Hindlimb muscle (tissue), 1 donor: ENCODE data around the gene SLC9A6. TPM values are rescaled to one million over a fixed set of nuclear protein-coding genes. Genes with fewer than 3 reads are reported as not detected.
"Not testable (repeated sequence)": the region's sequence is repeated elsewhere in the genome, so short reads cannot be mapped to it uniquely, and the experiment has no call there.

Experiments
- DNase-seq: peaks from one replicate; pipeline ENCODE4 v3.0.0-alpha.2; 2013
- polyA plus RNA-seq: library from polyadenylated mRNA; unstranded; fragments of 120-200 nt; gene quantifications from one replicate; pipeline ENCODE4 v1.2.1, GENCODE V29; 2013; ENCODE audit not compliant: insufficient read length

SLC9A6 gene
- polyA plus RNA-seq, 1 donor, result 7.7 TPM

GRCh38 chrX:136030303-136031191 is 45.3 kb downstream of the SLC9A6 start:
- peak; percentile 80 for DNase-seq

DNA sequence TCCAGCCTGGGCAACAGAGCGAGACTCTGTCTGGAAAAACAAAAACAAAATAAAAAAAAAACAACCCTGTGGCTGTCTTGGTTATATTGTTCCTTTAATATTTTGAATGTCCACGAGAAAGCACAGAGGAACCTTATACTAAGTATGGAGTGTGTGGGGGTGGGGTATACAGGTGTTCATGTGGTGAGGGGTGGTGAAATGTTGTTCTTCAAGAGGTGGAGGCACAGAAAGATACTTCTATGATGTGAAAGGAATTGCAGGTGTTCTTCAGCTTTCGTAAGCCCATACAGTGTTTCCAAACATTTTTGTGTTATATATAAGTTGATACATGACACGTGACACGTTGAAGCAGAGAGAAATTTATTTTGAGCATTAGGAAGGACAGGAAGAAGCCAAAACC is 46.4 kb downstream of the SLC9A6 start:
- no peak for DNase-seq

GRCh38 chrX:136032370-136032769 is 47.1 kb downstream of the SLC9A6 start:
- DNase-seq, result no peak

DNA sequence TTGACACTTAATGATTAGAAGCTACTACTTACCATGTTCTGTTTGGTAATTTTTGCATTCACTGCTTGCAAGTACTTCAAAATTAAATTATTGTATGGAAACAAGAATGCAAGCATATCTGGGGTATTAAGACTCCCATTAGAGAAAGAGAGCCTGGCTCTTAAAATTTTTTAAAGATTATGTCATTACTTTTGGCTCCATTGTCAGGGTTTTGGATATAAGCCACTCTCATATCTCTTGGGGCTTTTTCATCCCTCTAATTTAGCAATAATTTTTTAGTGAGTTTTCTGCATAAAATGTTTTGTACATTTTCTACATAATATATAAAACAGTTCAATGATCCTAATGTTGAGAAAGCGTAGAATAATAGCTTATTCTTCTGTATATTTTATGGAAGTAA is 49.4 kb downstream of the SLC9A6 start:
- DNase-seq, result no peak

- DNase-seq, result no peak
These were observed 50.4 kb downstream of the SLC9A6 start for GRCh38 chrX:136035663-136036062.

DNA sequence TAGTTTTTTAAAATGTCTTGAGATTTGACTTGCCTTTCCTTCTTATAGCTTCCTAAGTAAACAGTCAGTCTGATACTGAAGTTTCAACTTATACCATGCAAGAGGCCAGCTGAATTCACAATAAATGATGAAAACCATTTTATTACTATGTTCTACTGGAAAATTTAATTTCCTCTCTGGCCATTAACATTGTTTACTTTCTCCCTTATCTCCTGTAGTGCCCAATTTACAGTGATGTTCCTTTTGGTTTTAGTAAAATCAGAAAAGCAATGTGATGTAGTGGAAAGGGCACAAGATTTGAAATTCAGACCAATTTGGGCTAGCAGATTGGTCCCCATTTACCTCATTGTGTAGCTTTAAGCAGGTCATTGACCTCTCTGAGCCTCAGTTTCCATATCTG is 54.2 kb downstream of the SLC9A6 start:
- no peak for DNase-seq

- no peak for DNase-seq
These were observed 54.7 kb downstream of the SLC9A6 start for GRCh38 chrX:136039968-136040367.

DNA sequence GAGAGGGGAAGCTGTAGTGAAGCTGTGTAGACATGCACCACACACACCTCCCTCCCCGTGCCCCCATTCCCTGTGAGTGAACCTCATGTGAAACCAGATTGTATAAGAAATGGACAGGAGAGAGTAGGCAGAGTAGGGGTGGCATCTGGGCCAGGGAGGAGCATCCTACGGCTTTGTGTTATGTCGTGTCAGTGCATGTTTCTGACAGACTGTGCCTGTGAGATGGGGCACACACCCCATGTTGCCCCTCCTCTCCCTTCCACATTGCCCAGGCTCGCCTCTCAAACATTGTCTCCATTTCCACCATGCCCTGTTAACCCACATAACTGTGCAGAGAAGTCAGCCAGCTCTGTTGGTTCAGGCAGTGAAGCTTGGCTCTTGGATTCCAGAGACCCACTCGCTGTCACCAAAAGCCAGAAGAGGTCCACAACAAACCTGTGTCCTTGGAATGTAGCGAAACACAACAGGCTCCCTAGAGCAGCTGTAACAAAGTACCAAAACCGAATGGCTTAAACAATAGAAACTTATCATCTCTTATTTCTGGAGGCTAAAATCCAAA is 56.1 kb downstream of the SLC9A6 start:
- no peak for DNase-seq

DNA sequence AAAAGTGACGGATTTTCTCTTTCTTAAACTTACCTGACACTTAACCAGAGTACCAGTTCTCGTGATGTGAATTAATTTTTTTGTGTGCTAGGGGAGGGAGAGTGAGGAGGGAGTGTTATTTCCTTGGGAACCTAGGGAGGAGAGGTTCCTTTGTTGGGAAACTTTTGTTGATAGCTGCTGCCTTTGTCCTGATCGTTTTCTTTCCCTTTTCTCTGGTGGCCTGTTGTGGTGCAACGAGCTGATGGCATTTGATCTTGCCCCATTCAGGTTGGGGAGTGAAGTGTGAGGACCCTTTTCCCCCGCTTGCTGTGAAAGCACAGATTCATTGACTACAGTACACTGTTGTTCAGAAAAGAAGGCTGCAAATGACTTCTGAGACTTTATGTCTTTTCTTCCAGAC is 59.8 kb downstream of the SLC9A6 start:
- no peak for DNase-seq

- no peak for DNase-seq
These were observed 61.2 kb downstream of the SLC9A6 start for GRCh38 chrX:136046295-136047015.

- no peak for DNase-seq
These were observed 61.9 kb downstream of the SLC9A6 start for GRCh38 chrX:136047016-136047642.

DNA sequence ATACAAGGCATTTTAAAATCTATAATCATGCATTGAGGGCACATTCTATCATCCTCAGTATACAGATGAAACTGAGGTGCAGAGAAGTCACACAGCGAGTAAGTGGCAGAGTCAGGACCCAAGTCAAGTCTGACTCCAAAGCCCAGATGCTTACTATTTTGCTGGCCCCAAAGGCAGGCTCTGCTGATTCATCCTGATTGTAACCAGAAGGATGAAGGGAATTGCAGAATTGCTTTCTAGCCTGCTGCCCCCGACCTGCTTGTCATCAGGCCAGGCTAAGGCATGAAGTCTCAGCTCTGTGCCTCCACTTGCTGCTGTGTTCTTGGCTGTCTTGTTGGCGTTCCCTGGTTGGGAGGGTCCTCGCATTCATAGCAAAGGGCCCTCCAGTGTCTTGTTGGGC is 62.7 kb downstream of the SLC9A6 start:
- no peak for DNase-seq

- no peak for DNase-seq
These were observed 63.2 kb downstream of the SLC9A6 start for GRCh38 chrX:136048446-136048845.

- DNase-seq, result no peak
These were observed 64.4 kb downstream of the SLC9A6 start for GRCh38 chrX:136049608-136050007.

DNA sequence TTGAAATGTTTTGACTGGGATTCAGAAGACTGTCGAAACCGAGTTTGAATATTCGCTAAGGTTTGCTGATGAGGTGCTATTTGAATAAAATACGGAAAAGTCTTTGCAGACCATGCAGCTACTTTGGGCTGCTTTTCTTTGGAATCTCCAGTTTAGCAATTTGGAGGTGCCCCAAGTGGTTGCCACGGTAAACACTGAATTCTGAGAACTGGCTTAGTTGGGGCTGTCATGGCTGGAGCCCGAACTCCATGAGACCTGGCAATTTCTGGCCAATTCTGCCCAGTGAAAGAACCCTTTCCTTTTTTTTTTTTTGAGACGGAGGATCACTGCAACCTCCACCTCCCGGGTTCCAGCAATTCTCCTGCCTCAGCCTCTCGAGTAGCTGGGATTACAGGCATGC is 65.6 kb downstream of the SLC9A6 start:
- not testable (repeated sequence) for DNase-seq

GRCh38 chrX:136051611-136052010 is 66.4 kb downstream of the SLC9A6 start:
- no peak for DNase-seq

DNA sequence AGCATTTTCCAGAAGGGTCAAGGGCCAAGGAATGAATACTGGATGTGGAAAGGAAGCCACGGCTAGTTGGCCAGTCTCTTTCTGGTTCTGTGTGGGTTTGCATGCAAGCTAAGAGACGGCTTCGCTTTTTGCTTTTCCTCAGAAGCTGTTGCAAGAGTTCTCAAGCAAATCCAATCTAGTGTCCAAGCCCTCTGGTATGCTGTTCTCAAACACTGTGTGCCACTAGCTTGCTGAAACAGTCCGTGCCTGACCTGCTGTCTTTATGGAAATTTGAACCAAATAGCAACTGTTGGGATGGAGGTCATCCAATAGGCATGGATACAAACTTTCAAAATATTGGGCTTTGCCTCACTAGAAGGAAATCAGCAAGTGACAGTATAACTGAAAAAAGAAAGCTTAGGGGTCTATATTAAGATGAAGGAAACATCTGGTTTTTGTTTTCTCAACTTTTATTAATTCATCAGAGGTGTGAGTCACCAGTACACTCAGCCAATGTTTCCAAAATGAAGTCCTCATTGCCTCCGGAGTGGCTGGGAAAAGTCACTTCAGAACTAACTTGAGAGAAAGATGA is 70.5 kb downstream of the SLC9A6 start:
- DNase-seq, result peak; percentile 73

DNA sequence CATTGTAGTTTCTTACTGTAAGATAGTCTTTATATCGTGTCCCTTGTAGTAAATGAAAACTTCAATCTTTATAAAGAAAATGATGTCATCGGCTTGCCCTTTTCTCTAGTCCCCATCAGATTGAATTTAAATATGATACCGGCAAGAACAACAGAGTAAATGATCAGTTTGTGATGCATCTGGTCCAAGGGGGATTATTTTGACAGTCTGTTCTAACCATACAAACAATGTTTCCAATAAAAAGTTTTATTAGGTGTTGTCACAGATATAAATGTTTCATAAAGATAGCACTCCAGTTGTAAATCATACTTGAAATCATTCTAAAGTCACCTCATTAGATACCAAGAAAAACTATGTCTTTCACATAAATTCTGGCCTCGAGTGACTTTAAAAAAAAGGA is 72.3 kb downstream of the SLC9A6 start:
- DNase-seq, result no peak

- DNase-seq, result no peak
These were observed 74.1 kb downstream of the SLC9A6 start for GRCh38 chrX:136059350-136059749.

DNA sequence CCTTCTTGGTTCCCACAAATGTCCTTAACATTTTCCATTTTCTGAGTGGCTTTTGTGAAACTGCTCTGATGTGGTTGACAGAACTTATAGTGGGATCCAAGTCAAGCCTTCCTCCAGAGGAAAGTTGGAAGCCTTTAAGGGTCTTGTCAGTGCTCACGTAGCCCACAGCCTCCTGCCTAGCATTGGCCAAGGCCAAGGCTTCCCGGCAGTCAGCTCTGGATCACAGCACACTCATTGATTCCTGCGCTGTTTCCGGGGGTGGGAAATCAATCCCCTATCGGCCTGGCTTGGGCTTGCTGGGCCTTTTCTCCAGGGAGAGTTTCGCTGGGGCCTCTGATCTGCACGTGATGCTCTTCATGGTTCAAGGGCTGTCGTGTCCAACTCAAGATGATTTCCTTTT is 76.1 kb downstream of the SLC9A6 start:
- DNase-seq, result no peak

- no peak for DNase-seq
These were observed 76.5 kb downstream of the SLC9A6 start for GRCh38 chrX:136061696-136062095.

DNA sequence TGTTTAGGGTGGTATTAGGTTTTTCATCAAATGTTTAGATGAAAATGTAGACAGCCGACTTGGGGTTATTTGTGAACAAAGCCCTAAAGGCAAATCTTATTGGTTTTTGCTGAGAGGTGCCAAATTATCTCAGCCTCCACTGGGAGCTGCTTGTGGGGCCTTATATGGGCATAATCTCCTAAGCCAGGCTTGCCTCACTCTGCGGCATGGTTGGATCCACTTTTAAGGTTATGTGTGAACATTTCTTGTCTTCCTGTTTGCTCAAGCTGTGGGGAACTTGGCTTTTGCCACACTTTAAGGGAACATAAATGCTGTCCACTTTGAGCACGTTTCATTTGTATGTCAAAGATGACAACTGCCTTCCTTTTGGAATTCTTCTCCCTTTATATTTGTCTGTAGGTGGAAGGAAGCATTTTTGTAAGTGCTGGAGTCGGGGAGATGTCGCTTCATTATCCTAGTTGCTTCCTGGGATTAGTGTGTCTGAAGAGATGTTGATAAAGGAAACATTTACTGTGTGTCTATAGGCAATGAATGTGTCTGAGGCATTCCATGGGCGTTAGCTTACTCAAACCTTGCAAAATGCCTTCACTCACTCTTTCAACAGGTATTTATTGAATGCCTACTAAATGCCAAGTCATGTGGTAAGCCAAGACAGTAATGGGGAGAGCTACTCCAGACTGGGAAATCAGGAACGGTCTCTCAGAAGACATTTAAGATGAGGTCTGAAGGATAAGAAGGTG is 78.3 kb downstream of the SLC9A6 start:
- DNase-seq, result no peak
